ENCODE results near the gene SH3TC1.

The SH3TC1 gene

DNA sequence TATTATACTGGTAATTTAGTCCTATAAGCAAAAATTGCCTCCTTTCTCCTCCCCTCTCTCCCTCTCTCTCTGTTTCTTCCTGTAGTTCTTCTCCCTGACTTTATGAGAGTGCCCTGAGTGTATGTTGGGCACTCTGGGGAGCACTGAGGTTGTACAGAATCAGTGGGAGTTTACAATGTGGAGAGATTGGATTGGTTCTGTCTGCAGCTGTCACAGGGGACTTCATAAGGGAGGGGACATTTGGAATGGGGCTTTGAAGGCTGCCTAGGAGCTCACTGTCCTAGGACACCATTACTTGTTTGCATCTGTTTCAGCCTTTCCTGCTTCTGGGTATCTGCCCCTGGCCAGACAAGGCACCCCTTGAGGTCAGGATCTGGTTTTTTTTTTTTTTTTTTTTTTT, 22.9 kb downstream of the SH3TC1 start:
- no peak overlapping the region for H3K27ac ChIP-seq
- TF ChIP-seq, protein P1, sequence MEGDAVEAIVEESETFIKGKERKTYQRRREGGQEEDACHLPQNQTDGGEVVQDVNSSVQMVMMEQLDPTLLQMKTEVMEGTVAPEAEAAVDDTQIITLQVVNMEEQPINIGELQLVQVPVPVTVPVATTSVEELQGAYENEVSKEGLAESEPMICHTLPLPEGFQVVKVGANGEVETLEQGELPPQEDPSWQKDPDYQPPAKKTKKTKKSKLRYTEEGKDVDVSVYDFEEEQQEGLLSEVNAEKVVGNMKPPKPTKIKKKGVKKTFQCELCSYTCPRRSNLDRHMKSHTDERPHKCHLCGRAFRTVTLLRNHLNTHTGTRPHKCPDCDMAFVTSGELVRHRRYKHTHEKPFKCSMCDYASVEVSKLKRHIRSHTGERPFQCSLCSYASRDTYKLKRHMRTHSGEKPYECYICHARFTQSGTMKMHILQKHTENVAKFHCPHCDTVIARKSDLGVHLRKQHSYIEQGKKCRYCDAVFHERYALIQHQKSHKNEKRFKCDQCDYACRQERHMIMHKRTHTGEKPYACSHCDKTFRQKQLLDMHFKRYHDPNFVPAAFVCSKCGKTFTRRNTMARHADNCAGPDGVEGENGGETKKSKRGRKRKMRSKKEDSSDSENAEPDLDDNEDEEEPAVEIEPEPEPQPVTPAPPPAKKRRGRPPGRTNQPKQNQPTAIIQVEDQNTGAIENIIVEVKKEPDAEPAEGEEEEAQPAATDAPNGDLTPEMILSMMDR (conservative IDR thresholded peaks at IDR 0.05), result no peak

DNA sequence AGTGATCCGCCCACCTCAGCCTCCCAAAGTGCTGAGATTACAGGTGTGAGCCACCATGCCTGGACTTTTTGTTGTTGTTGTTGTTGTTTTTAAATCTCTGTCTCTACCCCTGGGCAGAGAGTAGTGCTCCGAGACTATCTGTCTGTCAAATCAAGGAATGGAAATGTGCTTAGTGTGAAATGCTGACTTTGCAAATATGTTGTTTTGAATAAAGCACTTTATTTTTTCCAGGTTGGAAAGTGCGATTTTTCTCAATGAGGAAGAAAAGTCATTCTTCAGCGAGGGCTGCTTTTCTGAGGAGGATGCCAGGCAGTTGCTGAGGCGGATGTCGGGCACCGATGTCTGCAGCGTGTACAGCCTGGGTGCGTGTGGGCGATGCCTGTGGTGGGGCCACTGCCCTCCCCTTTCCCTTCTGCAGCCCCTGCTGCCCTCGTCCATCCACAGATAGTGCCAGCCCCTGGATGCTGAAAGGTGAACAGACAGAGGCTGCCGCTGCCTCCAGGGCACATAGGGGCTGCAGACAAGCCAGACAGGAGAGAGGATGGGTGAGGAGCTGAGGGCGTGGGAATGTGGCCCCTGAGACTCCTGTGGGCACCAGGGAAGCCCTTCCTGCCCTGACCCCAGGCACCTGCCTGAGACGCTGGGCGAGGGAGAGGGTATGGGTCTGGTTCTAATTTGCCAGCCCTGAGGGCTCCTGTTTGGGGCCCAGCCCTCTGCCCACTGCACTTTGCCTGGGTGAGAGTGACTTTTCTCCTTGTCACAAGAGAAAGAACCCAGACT, 23.7 kb downstream of the SH3TC1 start:
- no peak for TF ChIP-seq ZFX (IDR thresholded peaks at IDR 0.05)
- TF ChIP-seq, protein P1 (conservative IDR thresholded peaks at IDR 0.05), result no peak
- H3K27ac ChIP-seq, result no peak overlapping the region

DNA sequence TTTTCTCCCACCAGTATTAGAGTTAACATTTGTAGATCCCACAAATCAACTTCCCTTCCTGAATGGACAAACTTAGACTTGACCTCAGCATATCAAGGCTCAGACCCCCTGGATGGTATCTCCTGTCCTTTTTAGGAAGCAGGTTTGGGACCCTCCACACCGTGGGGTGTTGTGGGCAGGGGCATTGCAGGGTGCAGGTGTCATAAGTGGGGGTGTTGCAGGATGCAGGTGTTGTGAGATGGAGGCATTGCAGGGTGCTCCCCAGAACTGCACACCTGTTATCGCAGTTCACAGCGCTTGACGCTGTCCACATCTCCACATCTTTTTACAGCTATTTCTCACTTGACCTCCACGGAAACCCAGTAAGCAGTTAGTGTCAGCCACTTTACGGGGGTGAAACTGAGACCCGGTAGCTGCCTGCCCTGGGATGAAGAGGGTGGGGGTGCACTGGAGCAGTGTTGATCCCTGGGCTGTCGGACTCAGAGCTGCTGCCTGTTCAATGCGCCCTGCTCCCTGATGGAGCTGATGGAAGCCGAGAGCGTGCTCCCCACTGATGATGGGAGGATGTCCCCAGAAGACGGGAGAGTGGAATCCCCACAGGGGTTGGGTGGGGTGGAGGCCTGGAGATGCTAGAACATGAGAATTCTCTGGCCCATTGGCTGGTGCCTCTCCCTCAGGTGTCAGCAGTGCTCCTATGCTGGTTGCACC, 25.3 kb downstream of the SH3TC1 start:
- H3K27ac ChIP-seq, result no peak overlapping the region
- TF ChIP-seq, protein P1 (conservative IDR thresholded peaks at IDR 0.05), result no peak
- no peak for TF ChIP-seq ZFX (IDR thresholded peaks at IDR 0.05)

DNA sequence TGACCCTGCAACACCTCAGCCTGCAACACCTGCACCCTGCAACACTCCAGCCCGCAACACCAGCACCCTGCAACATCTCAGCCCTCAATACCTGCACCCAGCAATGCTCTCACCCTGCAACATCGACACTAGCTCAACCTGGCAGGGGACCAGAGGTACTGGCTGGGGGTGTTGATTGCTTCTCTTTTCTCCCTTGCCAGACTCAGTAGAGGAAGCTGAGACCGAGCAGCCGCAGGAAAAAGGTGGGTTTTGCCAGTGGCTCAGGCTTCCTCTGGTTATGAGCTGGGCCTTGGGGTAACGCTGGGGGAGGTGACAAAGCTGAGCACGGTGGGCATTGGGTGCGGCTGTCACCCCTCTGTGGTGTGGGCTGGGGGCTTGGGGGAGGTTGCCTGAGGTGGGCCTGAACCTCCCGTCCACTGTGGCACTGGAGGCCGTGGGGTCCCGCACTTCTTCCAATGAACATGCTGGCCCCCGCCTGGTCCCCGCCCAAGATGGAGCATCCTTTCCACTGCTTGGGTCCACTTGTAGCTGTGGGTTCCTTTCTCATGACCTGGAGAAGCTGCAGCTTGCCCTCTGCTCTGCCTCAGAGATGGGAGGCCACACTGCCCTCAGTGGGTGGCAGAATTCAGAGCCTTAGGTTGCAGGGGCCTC, 26.0 kb downstream of the SH3TC1 start:
- no peak overlapping the region for H3K27ac ChIP-seq

DNA sequence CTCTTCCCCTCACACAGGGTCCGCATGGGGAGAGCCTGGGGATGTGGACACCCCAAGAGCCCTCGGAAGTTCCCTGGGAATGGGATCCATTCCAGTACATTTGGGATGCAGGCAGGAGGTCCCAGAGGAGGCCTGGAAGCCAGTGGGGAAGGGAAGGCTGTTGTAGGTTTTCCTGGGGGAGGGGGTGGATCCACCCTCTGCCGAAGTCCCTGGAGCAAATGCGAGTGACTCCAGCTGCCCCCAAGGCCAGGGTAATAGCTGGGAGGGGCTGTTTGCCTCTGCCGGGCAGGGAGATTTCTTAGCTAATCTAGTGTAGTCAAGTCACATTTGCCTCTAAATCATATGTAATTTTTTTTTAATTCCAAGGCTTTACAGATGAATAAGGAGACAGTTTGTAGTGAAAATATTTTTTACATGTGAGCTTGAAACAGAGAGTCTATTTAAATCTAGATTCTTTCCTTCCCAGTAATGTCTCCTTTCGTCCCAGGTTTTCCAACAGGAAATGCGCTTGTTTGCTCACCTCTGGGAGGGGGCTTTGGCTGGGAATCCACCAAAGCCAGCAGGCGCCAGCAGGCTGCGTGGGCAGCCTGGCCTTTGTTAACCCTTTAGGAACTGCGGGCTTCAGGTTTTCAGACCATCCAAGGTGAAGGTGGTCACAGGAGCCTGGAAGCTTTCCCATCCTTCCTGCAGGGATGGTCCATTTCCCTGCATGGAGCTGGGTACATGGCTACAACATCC, 26.8 kb downstream of the SH3TC1 start:
- TF ChIP-seq, protein P1 (conservative IDR thresholded peaks at IDR 0.05), result no peak
- no peak for TF ChIP-seq ZFX (IDR thresholded peaks at IDR 0.05)
- H3K27ac ChIP-seq, result no peak overlapping the region

More for the DNA sequence above, 26.0 kb downstream of the SH3TC1 start:
- no peak for TF ChIP-seq ZFX (IDR thresholded peaks at IDR 0.05)
- TF ChIP-seq, protein P1 (conservative IDR thresholded peaks at IDR 0.05), result no peak

DNA sequence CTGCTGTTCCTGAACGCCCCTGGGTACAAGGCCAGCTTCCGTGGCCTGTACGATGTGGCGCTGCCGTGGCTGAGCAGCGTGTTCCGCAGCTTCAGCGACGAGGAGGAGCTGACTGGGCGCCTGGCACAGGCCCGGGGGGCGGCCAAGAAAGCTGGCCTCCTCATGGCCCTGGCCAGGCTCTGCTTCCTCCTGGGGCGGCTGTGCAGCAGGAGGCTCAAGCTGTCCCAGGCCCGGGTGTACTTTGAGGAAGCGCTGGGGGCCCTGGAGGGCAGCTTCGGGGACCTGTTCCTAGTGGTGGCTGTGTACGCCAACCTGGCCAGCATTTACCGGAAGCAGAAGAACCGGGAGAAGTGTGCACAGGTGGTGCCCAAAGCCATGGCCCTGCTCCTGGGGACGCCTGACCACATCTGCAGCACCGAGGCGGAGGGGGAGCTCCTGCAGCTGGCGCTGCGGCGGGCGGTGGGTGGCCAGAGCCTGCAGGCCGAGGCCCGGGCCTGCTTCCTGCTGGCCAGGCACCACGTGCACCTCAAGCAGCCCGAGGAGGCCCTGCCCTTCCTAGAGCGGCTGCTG, 28.2 kb downstream of the SH3TC1 start:
- no peak for TF ChIP-seq ZFX (IDR thresholded peaks at IDR 0.05)
- TF ChIP-seq, protein P1 (conservative IDR thresholded peaks at IDR 0.05), result no peak
- peak overlapping the region; percentile 86 for H3K27ac ChIP-seq

All from C4-2B (cell line).